Fibroblast of skin of back (primary cell): ENCODE data around the gene C8G.

Experiments used
- DNase-seq: peaks from one replicate; pipeline ENCODE4 v3.0.0-alpha.2; 2013

C8G gene

DNA sequence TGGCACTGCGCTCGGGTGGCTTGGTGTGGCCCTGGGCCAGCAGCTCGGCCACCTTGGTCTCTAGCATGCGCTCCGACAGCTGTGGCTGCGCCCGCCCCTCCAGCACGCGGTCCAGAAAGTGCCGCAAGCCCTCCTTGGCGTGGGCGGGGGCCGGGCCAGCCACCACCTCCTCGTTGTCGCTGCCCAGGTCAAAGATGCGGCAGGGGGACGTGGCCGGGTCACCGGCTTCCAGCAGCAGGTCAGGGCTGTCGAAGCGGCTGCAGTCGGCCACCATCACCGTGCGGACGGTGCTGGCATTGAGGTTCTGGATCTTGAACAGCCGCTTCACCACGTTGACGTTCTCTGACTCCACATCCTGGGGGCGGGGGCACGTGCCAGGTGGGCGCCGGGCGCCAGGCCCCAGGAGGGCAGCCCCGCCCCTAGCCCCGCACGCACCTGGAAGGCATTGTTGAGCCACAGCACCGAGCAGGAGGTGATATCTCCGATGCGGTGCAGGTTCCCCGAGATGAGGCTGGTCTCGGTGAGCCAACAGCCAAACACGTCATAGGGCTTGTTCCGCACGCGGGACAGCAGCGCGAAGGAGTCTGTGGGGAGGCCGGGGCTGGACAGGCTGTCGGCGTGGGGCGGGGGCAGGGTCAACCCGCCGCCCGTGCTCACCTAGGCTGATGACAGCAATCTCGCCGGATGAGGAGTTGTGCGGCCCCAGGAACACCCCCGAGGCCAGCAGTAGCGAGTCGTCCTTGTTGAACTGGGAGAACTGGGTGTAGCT lies 2.7 kb upstream of the C8G start:
- DNase-seq: no peak

GRCh38 chr9:136942881-136943230 lies 2.2 kb upstream of the C8G start:
- no peak for DNase-seq

GRCh38 chr9:136943291-136944211 lies 1.5 kb upstream of the C8G start:
- no peak for DNase-seq

GRCh38 chr9:136944212-136944518 lies 878 bp upstream of the C8G start:
- peak; percentile 68 for DNase-seq

- DNase-seq: no peak
Measured at GRCh38 chr9:136945333-136946227, 537 bp downstream of the C8G start.

GRCh38 chr9:136946228-136947027 lies 1.4 kb downstream of the C8G start:
- DNase-seq: no peak

DNA sequence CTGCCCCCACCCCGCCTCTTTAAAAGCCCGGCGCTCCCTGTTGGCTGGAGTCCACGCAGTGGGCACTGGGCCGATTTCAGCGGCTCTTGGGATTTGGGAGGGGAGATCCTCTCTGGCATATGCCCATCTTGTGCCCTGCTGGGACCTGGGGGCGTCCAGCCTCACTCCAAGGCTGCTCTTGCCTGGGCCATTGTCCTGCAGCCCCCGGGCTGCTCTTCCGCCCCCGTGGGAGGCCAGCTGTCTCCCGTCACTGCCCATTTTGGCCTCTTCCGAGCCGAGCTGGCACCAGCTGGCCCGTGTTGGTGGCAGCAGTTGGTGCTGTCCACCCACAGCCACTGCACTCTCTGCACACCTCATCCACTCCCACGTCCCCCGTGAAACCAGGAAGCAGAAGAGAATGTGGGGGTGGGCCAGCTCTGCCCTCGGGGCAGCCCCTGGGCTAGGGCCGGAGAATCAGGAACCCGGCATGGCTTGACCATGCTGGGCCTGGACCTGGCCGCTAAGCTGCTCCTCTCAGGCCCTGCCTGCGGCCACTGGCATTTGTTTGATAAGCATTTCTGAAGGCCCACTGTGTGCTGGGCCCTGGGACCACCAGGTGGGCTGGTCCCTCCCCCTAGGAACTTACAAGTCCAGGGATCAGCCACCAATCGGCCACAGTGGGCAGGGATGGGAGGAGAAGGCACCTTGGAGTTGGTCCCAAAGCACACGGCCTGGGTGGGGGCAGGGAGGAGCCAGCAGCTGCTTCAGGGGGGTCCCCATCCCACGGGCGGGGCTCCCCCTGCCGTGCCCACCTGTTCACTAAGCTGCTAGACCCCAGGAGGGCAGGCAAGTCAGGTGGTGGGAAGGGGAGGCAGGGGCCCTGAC lies 2.2 kb downstream of the C8G start:
- DNase-seq: no peak

GRCh38 chr9:136947955-136948510 lies 3.0 kb downstream of the C8G start:
- DNase-seq: peak; percentile 43

DNA sequence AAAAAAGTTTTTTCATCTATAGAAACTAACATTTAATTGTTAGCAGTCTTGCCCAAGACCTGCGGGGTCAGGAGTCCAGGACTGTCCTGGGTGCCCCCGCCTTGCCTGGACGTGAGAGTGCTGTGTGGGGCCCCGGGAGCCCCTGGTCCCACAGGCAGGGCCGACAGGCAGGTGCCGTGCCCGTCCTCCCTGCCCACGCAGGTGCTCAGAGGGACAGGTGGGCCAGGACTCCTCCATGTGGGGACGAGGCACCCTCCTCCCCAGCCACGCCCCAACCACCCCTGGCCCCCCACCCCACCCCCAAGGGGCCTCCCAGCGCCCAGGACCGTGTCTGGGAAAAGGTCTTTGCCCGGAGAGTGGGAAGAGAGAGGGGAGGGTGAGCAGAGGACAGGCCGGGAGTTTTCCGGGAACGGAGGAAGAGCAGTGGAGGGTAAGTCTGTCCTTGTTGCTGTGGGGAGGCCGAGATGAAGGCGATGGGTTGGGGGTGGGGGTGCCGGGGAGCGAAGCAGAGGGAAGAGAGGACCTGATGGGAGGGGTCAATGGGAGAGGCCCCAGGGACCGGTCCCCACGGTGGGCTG lies 4.3 kb downstream of the C8G start:
- no peak for DNase-seq

GRCh38 chr9:136949817-136950655 lies 5.0 kb downstream of the C8G start:
- peak; percentile 79 for DNase-seq

DNA sequence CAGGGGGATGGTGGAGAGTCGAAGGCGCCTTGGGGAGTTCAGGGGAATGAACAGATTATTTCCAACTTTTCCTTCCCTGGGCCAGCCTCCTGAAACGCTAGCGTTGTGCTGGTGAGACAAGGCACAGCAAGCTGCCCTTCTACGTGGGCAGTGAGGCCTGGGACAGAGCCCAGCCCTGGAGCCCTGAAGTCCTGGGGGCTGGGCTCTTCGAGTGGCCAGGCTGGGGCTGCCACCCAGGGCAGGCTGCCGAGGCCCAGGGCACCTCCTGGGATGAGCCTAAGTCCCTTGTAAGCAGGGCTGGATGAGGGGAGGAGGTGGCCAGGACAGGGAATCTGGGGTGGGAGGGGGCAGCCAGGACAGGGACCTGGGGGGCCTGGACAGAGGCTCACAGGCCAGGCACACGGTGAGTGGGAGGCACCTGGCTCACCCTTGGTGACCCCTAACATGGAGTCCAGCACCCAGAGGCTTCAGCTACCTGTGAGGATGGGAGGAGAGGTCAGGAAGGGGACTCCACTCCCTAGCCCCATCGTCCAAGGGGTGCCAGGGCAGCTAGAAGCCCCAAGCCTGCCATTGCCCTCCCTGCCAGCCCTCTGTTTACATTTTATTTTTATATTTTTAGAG lies 5.7 kb downstream of the C8G start:
- no peak for DNase-seq

GRCh38 chr9:136951541-136952320 lies 6.7 kb downstream of the C8G start, which contains the start of gene LCN12:
Gene LCN12, plus strand, starts transcription at chr9:136952273. Its CDS starts 55 bp downstream, at chr9:136952328.
- no peak for DNase-seq

- no peak for DNase-seq
Measured at GRCh38 chr9:136952321-136952850, 7.3 kb downstream of the C8G start.

DNA sequence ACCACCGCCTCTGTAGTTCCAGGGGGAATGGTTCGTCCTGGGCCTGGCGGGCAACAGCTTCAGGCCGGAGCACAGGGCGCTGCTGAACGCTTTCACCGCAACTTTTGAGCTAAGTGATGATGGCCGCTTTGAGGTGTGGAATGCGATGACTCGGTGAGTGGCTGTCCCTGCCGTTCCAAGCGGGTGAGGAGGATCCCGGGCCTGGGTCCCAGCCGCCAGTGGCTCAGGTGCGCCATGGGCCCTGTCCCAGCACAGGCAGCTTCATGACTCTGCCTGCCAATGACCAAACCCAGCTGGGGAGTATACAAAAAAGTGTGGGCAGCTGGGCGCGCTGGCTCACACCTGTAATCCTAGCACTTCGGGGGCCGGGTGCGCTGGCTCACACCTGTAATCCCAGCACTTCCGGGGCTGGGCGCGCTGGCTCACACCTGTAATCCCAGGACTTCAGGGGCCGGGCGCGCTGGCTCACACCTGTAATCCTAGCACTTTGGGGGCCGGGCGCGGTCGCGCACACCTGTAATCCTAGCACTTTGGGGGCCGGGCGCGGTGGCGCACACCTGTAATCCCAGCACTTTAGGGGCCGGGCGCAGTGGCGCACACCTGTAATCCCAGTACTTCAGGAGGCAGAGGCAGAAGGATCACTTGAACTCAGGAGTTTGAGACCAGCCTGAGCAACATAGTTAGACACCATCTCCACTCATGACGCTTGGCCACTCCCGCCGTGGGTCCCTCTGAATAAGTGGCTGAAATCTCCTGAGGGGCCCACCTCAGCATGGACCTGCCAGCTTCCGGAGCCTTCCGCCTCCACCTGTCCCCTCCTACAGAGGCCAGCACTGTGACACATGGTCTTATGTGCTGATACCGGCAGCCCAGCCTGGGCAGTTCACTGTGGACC lies 8.1 kb downstream of the C8G start:
- DNase-seq: no peak

DNA sequence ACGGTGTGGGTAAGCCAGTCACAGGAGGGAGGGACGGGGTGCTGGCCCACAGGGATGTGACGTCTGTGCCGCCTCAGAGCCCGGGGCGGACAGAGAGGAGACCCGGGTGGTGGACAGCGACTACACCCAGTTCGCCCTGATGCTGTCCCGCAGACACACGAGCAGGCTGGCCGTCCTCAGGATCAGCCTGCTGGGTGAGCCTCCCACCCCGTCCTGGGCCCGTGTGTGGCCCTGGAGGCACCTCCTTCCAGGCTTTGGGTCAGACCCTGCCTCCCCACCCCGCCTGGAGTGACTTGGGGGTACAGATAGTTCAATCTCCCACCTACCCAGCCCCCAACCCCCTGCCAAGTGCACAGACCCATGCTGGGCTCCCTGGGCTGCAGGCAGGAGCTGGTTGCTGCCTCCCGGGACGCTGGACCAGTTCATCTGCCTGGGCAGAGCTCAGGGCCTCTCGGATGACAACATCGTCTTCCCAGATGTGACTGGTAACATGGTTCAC lies 8.8 kb downstream of the C8G start:
- no peak for DNase-seq
